GM12891 (cell line): ENCODE data around the gene CYGB.
"Not testable (repeated sequence)": the region's sequence is repeated elsewhere in the genome, so short reads cannot be mapped to it uniquely, and the experiment has no call there.

ENCODE experiments used
- DNase-seq: peaks from one replicate; pipeline ENCODE4 v3.0.0; 2011; ENCODE audit warnings: low spot score; ENCODE audit not compliant: insufficient read length
- FAIRE-seq: peaks from 2 replicates; lab custom pipeline; 2011; peaks lifted over from hg19 to GRCh38; lab: Jason Lieb, UNC
- PAX5 ChIP-seq: IDR thresholded peaks from 2 replicates; pipeline ENCODE4 v1.6.1; 2011; ENCODE audit warnings: low read length, moderate library complexity, mild to moderate bottlenecking; ENCODE audit not compliant: insufficient read depth, severe bottlenecking
- POLR2A ChIP-seq: IDR thresholded peaks from 2 replicates; pipeline ENCODE4 v1.6.1; 2011; ENCODE audit warnings: low read depth, low read length, control low read depth
- POLR2AphosphoS5 ChIP-seq: IDR thresholded peaks from 2 replicates; pipeline ENCODE4 v1.6.1; 2011; ENCODE audit warnings: low read depth, low read length, control low read depth
- POU2F2 ChIP-seq: IDR thresholded peaks from 2 replicates; pipeline ENCODE4 v1.6.1; 2011; ENCODE audit warnings: low read depth, mild to moderate bottlenecking, control low read depth, low read length, moderate library complexity
- SPI1 ChIP-seq: IDR thresholded peaks from 2 replicates; pipeline ENCODE4 v1.6.1; 2011; ENCODE audit warnings: low read depth, low read length, control low read depth
- TAF1 ChIP-seq: IDR thresholded peaks from 2 replicates; pipeline ENCODE4 v1.6.1; 2011; ENCODE audit warnings: low read depth, low read length, control low read depth

Gene CYGB

GRCh38 chr17:76524598-76525512, 12.7 kb downstream of the CYGB start:
- TF ChIP-seq TAF1: no peak
- TF ChIP-seq PAX5: no peak
- TF ChIP-seq POLR2A: no peak
- no peak for TF ChIP-seq SPI1
- no peak for TF ChIP-seq POU2F2
- TF ChIP-seq POLR2AphosphoS5: no peak
- no peak for DNase-seq
- FAIRE-seq: no peak

- DNase-seq (peak; percentile 83), FAIRE-seq (peak; percentile 92)
- no peak for TF ChIP-seq TAF1
These were observed 14.1 kb downstream of the CYGB start for GRCh38 chr17:76523084-76524037.

- not testable (repeated sequence) for FAIRE-seq, DNase-seq
These were observed 15.8 kb downstream of the CYGB start for GRCh38 chr17:76521683-76522082.

GRCh38 chr17:76521262-76521661, 16.2 kb downstream of the CYGB start:
- DNase-seq: no peak

GRCh38 chr17:76519048-76519966, 18.2 kb downstream of the CYGB start:
- TF ChIP-seq PAX5 (no peak), POLR2AphosphoS5 (no peak), TAF1 (no peak), SPI1 (no peak), POLR2A (no peak), POU2F2 (no peak)
- FAIRE-seq: no peak
- DNase-seq: no peak

More at GRCh38 chr17:76521262-76521661, 16.2 kb downstream of the CYGB start:
- no peak for TF ChIP-seq POLR2AphosphoS5
- TF ChIP-seq POLR2A: no peak
- TF ChIP-seq PAX5: no peak
- no peak for TF ChIP-seq TAF1
- no peak for TF ChIP-seq SPI1
- no peak for TF ChIP-seq POU2F2
- no peak for FAIRE-seq

- DNase-seq (no peak), FAIRE-seq (no peak)
- TF ChIP-seq POLR2A (no peak), POU2F2 (no peak), SPI1 (no peak), POLR2AphosphoS5 (no peak), PAX5 (no peak), TAF1 (no peak)
These were observed 19.9 kb downstream of the CYGB start for GRCh38 chr17:76517638-76518038.

- DNase-seq (peak; percentile 56), FAIRE-seq (peak; percentile 95)
- TF ChIP-seq TAF1 (0 out of 2 replicates have a peak, but pooled peaks have one; percentile 12), POLR2AphosphoS5 (no peak), POU2F2 (peak; percentile 70; the same call in 1 of the 2 replicates)
These were observed 22.1 kb downstream of the CYGB start for GRCh38 chr17:76515274-76515949.

GRCh38 chr17:76514355-76514754, 23.2 kb downstream of the CYGB start:
- not testable (repeated sequence) for FAIRE-seq, DNase-seq

- no peak for TF ChIP-seq POLR2AphosphoS5
- no peak for TF ChIP-seq POU2F2
- no peak for TF ChIP-seq SPI1
- no peak for TF ChIP-seq TAF1
- no peak for TF ChIP-seq PAX5
- FAIRE-seq (no peak), DNase-seq (no peak)
These were observed 24.2 kb downstream of the CYGB start for GRCh38 chr17:76513306-76513692.
